KMS-11 (cell line): ENCODE measurements around the gene R3HDM1.

Experiments used
- H2AFZ ChIP-seq: fragments of 200-600 bp; sonication (generic); 2 replicates; pipeline ENCODE4 v1.6.1; 2016; ENCODE audit warnings: antibody characterized with exemption, mixed run types, low read depth
- H3K27ac ChIP-seq: fragments of 200-600 bp; sonication (generic); 2 replicates; pipeline ENCODE4 v1.6.1; 2016; ENCODE audit warnings: mild to moderate bottlenecking, mixed run types
- H3K27me3 ChIP-seq: fragments of 200-600 bp; sonication (generic); 2 replicates; pipeline ENCODE4 v1.6.1; 2017; ENCODE audit warnings: mild to moderate bottlenecking, low read depth, mixed run types, moderate library complexity; ENCODE audit not compliant: insufficient read depth
- H3K36me3 ChIP-seq: fragments of 200-600 bp; sonication (generic); 2 replicates; pipeline ENCODE4 v1.6.1; 2017; ENCODE audit warnings: mild to moderate bottlenecking, mixed run types; ENCODE audit not compliant: insufficient read depth
- H3K4me1 ChIP-seq: fragments of 200-600 bp; sonication (generic); 2 replicates; pipeline ENCODE4 v1.6.1; 2016; ENCODE audit warnings: mild to moderate bottlenecking, low read depth, mixed run types; ENCODE audit not compliant: poor library complexity, severe bottlenecking
- H3K4me2 ChIP-seq: fragments of 200-600 bp; sonication (generic); 2 replicates; pipeline ENCODE4 v1.7.0; 2016; ENCODE audit warnings: mild to moderate bottlenecking, mixed run types
- H3K4me3 ChIP-seq: fragments of 200-600 bp; sonication (generic); IDR thresholded peaks from 2 replicates; pipeline ENCODE4 v1.6.1; 2017; ENCODE audit warnings: low read depth, low read length, mixed read lengths; ENCODE audit not compliant: insufficient read depth
- H3K79me2 ChIP-seq: fragments of 200-600 bp; sonication (generic); 2 replicates; pipeline ENCODE4 v1.6.1; 2016; ENCODE audit warnings: low read depth, mixed run types; ENCODE audit not compliant: insufficient read depth
- H3K9ac ChIP-seq: fragments of 200-600 bp; sonication (generic); 2 replicates; pipeline ENCODE4 v1.6.1; 2016; ENCODE audit warnings: mild to moderate bottlenecking, mixed run types
- H4K20me1 ChIP-seq: fragments of 200-600 bp; sonication (generic); 2 replicates; pipeline ENCODE4 v1.6.1; 2016; ENCODE audit warnings: mild to moderate bottlenecking, mixed run types; ENCODE audit not compliant: insufficient read depth
- TF ChIP-seq, protein P1 (sequence below): fragments of 200-600 bp; sonication (generic); conservative IDR thresholded peaks from 2 replicates; pipeline ENCODE4 v1.6.1; 2017; ENCODE audit warnings: low read depth, mild to moderate bottlenecking, antibody characterized with exemption, low read length, moderate library complexity, mixed read lengths

R3HDM1 gene

GRCh38 chr2:135663148-135663700, 131.9 kb downstream of the R3HDM1 start:
- TF ChIP-seq, protein P1, sequence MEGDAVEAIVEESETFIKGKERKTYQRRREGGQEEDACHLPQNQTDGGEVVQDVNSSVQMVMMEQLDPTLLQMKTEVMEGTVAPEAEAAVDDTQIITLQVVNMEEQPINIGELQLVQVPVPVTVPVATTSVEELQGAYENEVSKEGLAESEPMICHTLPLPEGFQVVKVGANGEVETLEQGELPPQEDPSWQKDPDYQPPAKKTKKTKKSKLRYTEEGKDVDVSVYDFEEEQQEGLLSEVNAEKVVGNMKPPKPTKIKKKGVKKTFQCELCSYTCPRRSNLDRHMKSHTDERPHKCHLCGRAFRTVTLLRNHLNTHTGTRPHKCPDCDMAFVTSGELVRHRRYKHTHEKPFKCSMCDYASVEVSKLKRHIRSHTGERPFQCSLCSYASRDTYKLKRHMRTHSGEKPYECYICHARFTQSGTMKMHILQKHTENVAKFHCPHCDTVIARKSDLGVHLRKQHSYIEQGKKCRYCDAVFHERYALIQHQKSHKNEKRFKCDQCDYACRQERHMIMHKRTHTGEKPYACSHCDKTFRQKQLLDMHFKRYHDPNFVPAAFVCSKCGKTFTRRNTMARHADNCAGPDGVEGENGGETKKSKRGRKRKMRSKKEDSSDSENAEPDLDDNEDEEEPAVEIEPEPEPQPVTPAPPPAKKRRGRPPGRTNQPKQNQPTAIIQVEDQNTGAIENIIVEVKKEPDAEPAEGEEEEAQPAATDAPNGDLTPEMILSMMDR = no peak
- Histone ChIP-seq H3K79me2 (no peaks in the 10 kb centered on the region), H3K9ac (no peak overlapping the region), H3K4me1 (peaks cover 24% of the 10 kb centered on the region), H3K27me3 (no peaks in the 10 kb centered on the region), H3K4me3 (no peak overlapping the region), H3K36me3 (no peaks in the 10 kb centered on the region), H3K27ac (no peak overlapping the region), H4K20me1 (no peaks in the 10 kb centered on the region), H3K4me2 (no peak overlapping the region), H2AFZ (no peak overlapping the region)

- Histone ChIP-seq H3K36me3 (no peaks in the 10 kb centered on the region), H3K4me3 (no peak overlapping the region), H3K79me2 (no peaks in the 10 kb centered on the region), H3K4me1 (peaks cover 24% of the 10 kb centered on the region), H4K20me1 (no peaks in the 10 kb centered on the region), H3K4me2 (0 out of 2 replicates have a peak overlapping the region, but pooled peaks have one; percentile 4), H3K9ac (no peak overlapping the region), H3K27ac (peak overlapping the region; percentile 32; the same call in 1 of the 2 replicates), H2AFZ (no peak overlapping the region), H3K27me3 (no peaks in the 10 kb centered on the region)
- TF ChIP-seq, protein P1 = no peak
Measured at GRCh38 chr2:135664623-135665068, 133.4 kb downstream of the R3HDM1 start.

GRCh38 chr2:135667045-135667444, 135.8 kb downstream of the R3HDM1 start:
- Histone ChIP-seq H3K79me2 (no peaks in the 10 kb centered on the region), H4K20me1 (no peaks in the 10 kb centered on the region), H3K4me2 (no peak overlapping the region), H3K4me3 (no peak overlapping the region), H2AFZ (no peak overlapping the region), H3K36me3 (no peaks in the 10 kb centered on the region), H3K9ac (no peak overlapping the region), H3K27ac (no peak overlapping the region), H3K27me3 (no peaks in the 10 kb centered on the region), H3K4me1 (peaks cover 24% of the 10 kb centered on the region)
- TF ChIP-seq, protein P1 = no peak

GRCh38 chr2:135674453-135674852, 143.2 kb downstream of the R3HDM1 start:
- no peaks in the 10 kb centered on the region for H3K36me3 ChIP-seq
- no peaks in the 10 kb centered on the region for H3K4me1 ChIP-seq
- H3K27me3 ChIP-seq = no peaks in the 10 kb centered on the region
- TF ChIP-seq, protein P1 = no peak
- H3K4me2 ChIP-seq = no peak overlapping the region
- H3K79me2 ChIP-seq = no peaks in the 10 kb centered on the region
- no peak overlapping the region for H3K4me3 ChIP-seq
- H3K9ac ChIP-seq = no peak overlapping the region
- H2AFZ ChIP-seq = no peak overlapping the region
- H3K27ac ChIP-seq = no peak overlapping the region
- H4K20me1 ChIP-seq = no peaks in the 10 kb centered on the region
